Epithelial cell of proximal tubule (primary cell): ENCODE measurements around the gene PRKCSH. TPM values are rescaled to one million over a fixed set of nuclear protein-coding genes. Genes with fewer than 3 reads are reported as not detected.

Experiments
- DNase-seq: peaks from one replicate; pipeline ENCODE4 v3.0.0-alpha.2; 2011; ENCODE audit warnings: low read depth
- H3K4me3 ChIP-seq: 2 replicates; pipeline ENCODE4 v1.5.1; 2011; ENCODE audit warnings: low read depth, mild to moderate bottlenecking, low read length
- CTCF ChIP-seq: conservative IDR thresholded peaks from 2 replicates; pipeline ENCODE4 v1.5.1; 2012; ENCODE audit warnings: low read depth, mild to moderate bottlenecking, low read length
- total RNA-seq: library from RNA; depleted of rRNA; stranded (reverse); fragments of >200 nt; gene quantifications from 2 replicates; pipeline ENCODE4 v1.2.3, GENCODE V29; 2015

PRKCSH gene
- total RNA-seq, result 184 and 243 TPM in 2 replicates

GRCh38 chr19:11435057-11435832, at the start of gene PRKCSH, which contains the start of gene ODAD3:
PRKCSH (plus strand) TSS chr19:11435635; CDS start chr19:11436118, 483 bp downstream.
ODAD3 (minus strand) TSS chr19:11435121; CDS start chr19:11435016, 105 bp downstream.
- DNase-seq, result peak; percentile 96
- peak; percentile 77 for TF ChIP-seq CTCF

GRCh38 chr19:11387162-11388034, 48.0 kb upstream of the PRKCSH start:
- DNase-seq, result no peak
- no peak for TF ChIP-seq CTCF

More at GRCh38 chr19:11435057-11435832, at the start of gene PRKCSH, which contains the start of gene ODAD3:
- H3K4me3 ChIP-seq, result peak within 1 kb of the TSS; percentile 64

GRCh38 chr19:11390359-11390758, 45.1 kb upstream of the PRKCSH start:
- TF ChIP-seq CTCF, result no peak

More at GRCh38 chr19:11387162-11388034, 48.0 kb upstream of the PRKCSH start:
- H3K4me3 ChIP-seq, result no peak overlapping the region

GRCh38 chr19:11390933-11391680, 44.3 kb upstream of the PRKCSH start:
- no peak for DNase-seq
- no peak for TF ChIP-seq CTCF
- no peak overlapping the region for H3K4me3 ChIP-seq

More at GRCh38 chr19:11390359-11390758, 45.1 kb upstream of the PRKCSH start:
- H3K4me3 ChIP-seq, result no peak overlapping the region
- no peak for DNase-seq

DNA sequence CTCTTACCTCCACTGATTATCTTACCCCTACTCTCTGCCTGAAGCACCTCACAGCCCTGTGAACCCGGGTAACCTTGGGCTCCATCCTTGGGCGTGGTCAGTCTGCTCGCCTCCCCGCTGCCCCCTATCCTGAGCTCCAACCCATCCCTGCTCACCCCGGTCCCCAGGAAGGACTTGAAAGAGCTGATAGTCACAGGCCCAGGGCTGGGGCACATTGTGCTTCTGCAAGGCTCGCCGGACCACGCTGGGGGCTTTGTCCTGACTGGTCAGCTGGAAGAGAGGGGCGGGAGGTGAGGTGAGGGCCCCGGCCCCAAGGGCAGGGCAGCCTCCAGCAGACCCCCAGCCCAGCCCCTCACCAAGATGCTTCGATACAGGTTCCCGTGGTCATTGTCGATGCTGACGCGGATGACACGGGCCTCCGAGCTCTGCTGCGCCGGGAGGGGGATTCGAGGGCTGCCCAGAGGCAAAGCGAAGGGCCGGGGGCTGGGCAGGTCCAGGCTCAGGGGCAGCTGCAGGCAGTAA, 38.3 kb upstream of the PRKCSH start:
- TF ChIP-seq CTCF, result no peak
- H3K4me3 ChIP-seq, result no peak overlapping the region
- no peak for DNase-seq

DNA sequence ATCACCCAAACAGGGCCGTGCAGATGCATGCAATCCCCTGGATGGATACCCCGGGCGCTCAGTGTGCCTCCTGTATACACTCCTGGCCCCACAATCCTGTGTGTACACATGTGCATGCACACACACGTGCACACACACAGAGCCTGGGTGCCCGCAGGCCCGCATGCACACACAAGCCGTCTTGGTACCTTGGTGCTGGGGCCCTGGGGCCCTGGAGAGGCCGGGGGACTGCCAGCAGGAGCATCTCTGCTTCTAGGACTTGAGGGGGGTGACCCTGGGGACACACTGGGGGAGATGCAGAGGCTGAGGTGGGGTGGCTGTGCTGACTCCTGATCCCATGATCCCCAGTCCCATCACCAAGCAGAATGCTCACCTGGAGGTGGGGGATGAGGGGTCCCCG, 35.8 kb upstream of the PRKCSH start:
- no peak for DNase-seq
- no peak for TF ChIP-seq CTCF
- H3K4me3 ChIP-seq, result no peak overlapping the region
